ENCODE measurements around the gene DCDC1. TPM values are rescaled to one million over a fixed set of nuclear protein-coding genes. Genes with fewer than 3 reads are reported as not detected.

Gene DCDC1
- total and polyA plus RNA-seq, 9 of the 15 experiments (the other 6 are each of a cell fraction or from before 2014, with no cell fraction given) = 0.05 to 0.18 (median 0.08) TPM; not detected in 3

GRCh38 chr11:31369348-31370329 lies at the start of gene DCDC1, which contains the start of gene DNAJC24 (continued):
- TF ChIP-seq THAP12 (CRISPR knock-in tag; IDR thresholded peaks at IDR 0.05) (no peak), ZSCAN32 (CRISPR knock-in tag; IDR thresholded peaks at IDR 0.05) (no peak), ERF (CRISPR knock-in tag; IDR thresholded peaks at IDR 0.05) (no peak), SRSF9 (IDR thresholded peaks at IDR 0.05; ENCODE audit: borderline replicate concordance, low read depth, low read length) (no peak), NR1H2 (CRISPR knock-in tag; IDR thresholded peaks at IDR 0.05) (no peak), NFE2L1 (tag; IDR thresholded peaks at IDR 0.05; ENCODE audit: borderline replicate concordance, low read depth) (no peak), GATAD2A (IDR thresholded peaks at IDR 0.05) (no peak), ZC3H4 (CRISPR knock-in tag; IDR thresholded peaks at IDR 0.05; ENCODE audit: borderline replicate concordance) (no peak), ATF1 (CRISPR knock-in tag; IDR thresholded peaks at IDR 0.05) (no peak), ATF1 (tag; IDR thresholded peaks at IDR 0.05) (peak; percentile 88), SNIP1 (IDR thresholded peaks at IDR 0.05; ENCODE audit: low read depth) (no peak), DLX4 (CRISPR knock-in tag; IDR thresholded peaks at IDR 0.05) (no peak), ZNF197 (CRISPR knock-in tag; IDR thresholded peaks at IDR 0.05; ENCODE audit: low read depth) (peak; percentile 61; the same call in 1 of the 2 replicates), ZNF79 (CRISPR knock-in tag; IDR thresholded peaks at IDR 0.05; ENCODE audit: low read depth) (no peak), ZNF592 (IDR thresholded peaks at IDR 0.05) (no peak), ETS1 (conservative IDR thresholded peaks at IDR 0.05; ENCODE audit: control insufficient read depth, low read depth, low read length) (no peak; the same call in 1 of the 2 replicates), FOXP4 (CRISPR knock-in tag; IDR thresholded peaks at IDR 0.05; ENCODE audit: borderline replicate concordance) (no peak)

Data from K562 (cell line).